ENCODE data around the gene CEBPA. TPM values are rescaled to one million over a fixed set of nuclear protein-coding genes. Genes with fewer than 3 reads are reported as not detected.

CEBPA gene
- total RNA-seq, 1 experiment from 2014 or later = 3.2 TPM

GRCh38 chr19:33312065-33312464, 9.7 kb upstream of the CEBPA start:
- H3K23ac ChIP-seq (ENCODE audit: insufficient read length, low read depth, low read length) = no peak overlapping the region
- no peak overlapping the region for H3K27ac ChIP-seq (ENCODE audit: insufficient read length, low read depth, low read length)
- H2BK12ac ChIP-seq (ENCODE audit: insufficient read length, low read depth, low read length) = no peak overlapping the region
- H4K5ac ChIP-seq (ENCODE audit: insufficient read length, low read depth, low read length) = no peak overlapping the region
- no peak overlapping the region for H2BK15ac ChIP-seq (ENCODE audit: low read depth, low read length)
- Mint-ChIP-seq H3K36me3 (ENCODE audit: insufficient read depth in 1 of 3, low read depth in 3 of 3) (no peaks in the 10 kb centered on the region), H3K27me3 (ENCODE audit: low read depth) (peaks cover 10% of the 10 kb centered on the region), H3K4me1 (peaks cover 7 to 9% of the 10 kb centered on the region in 2 experiments), H3K9me3 (no peaks in the 10 kb centered on the region), H3K27ac (no peak overlapping the region), H3K4me3 (no peak overlapping the region)
- no peaks in the 10 kb centered on the region for H4K20me1 ChIP-seq (ENCODE audit: control insufficient read depth, insufficient read depth, insufficient read length)
- no peak overlapping the region for H3K9ac ChIP-seq (ENCODE audit: extremely low read depth, insufficient read length, low read length)
- H2BK120ac ChIP-seq (ENCODE audit: low read depth, low read length, poor library complexity, severe bottlenecking) = no peak overlapping the region
- no peak overlapping the region for H3K14ac ChIP-seq (ENCODE audit: insufficient read depth, low read length)
- H3K4me1 ChIP-seq (ENCODE audit: insufficient read depth, low read length) = no peaks in the 10 kb centered on the region
- H3K27me3 ChIP-seq (ENCODE audit: insufficient read depth, low read length) = no peaks in the 10 kb centered on the region
- no peak overlapping the region for H2AFZ ChIP-seq (ENCODE audit: low read length)
- H2BK20ac ChIP-seq (ENCODE audit: low read depth, low read length, poor library complexity, severe bottlenecking) = no peak overlapping the region
- H3K9me3 ChIP-seq (ENCODE audit: control insufficient read depth, low read depth, low read length) = no peaks in the 10 kb centered on the region
- no peak overlapping the region for H4K8ac ChIP-seq (replicated peaks; ENCODE audit: insufficient read length, low read depth, low read length)
- no peak overlapping the region for H3K4ac ChIP-seq (ENCODE audit: low read depth, low read length)
- H3K79me2 ChIP-seq (ENCODE audit: insufficient read depth, low read length) = no peaks in the 10 kb centered on the region
- H3K56ac ChIP-seq (ENCODE audit: insufficient read length, low read depth, low read length) = no peak overlapping the region
- no peak for DNase-seq
- no peak overlapping the region for H2BK5ac ChIP-seq (ENCODE audit: insufficient read length, low read length)
- TF ChIP-seq CTCF (conservative IDR thresholded peaks at IDR 0.05) = no peak
- H3K4me2 ChIP-seq (ENCODE audit: insufficient read depth, insufficient read length, low read length) = no peak overlapping the region
- H4K91ac ChIP-seq (ENCODE audit: insufficient read length, low read depth, low read length) = no peak overlapping the region
- no peak overlapping the region for H2AK5ac ChIP-seq (ENCODE audit: insufficient read length, low read length)
- H3K18ac ChIP-seq (ENCODE audit: insufficient read length, low read depth, low read length) = no peak overlapping the region
- WGBS (ENCODE audit: extremely low coverage, insufficient read length, low lambda C conversion rate) = no CpG with 5 or more reads among the region's 6 CpGs
- no peaks in the 10 kb centered on the region for H3K23me2 ChIP-seq (ENCODE audit: insufficient read length, low read depth, low read length, poor library complexity, severe bottlenecking)
- no peak overlapping the region for H3T11ph ChIP-seq (ENCODE audit: low read length)
- H3K79me1 ChIP-seq (ENCODE audit: insufficient read depth, low read depth, low read length, poor library complexity, severe bottlenecking) = no peaks in the 10 kb centered on the region

Data from H9 (cell line).